Activated CD4-positive, CD25-positive, alpha-beta regulatory T cell treated with anti-CD3 and anti-CD28 coated beads, Interleukin-2, amount 50 U/mL, for 24 hours (primary cell): ENCODE results near the gene TAF6L.
"Not testable (repeated sequence)": the region's sequence is repeated elsewhere in the genome, so short reads cannot be mapped to it uniquely, and the experiment has no call there.

ENCODE experiments used
- ATAC-seq, 2 donors: fragments of 150-1000 bp; cut with Tn5 transposase; one replicate each; pipeline ENCODE4 v1.10.0; 2021; ENCODE audit warnings: mild to moderate bottlenecking in 1 of 2, moderate library complexity in 1 of 2

The TAF6L gene

DNA sequence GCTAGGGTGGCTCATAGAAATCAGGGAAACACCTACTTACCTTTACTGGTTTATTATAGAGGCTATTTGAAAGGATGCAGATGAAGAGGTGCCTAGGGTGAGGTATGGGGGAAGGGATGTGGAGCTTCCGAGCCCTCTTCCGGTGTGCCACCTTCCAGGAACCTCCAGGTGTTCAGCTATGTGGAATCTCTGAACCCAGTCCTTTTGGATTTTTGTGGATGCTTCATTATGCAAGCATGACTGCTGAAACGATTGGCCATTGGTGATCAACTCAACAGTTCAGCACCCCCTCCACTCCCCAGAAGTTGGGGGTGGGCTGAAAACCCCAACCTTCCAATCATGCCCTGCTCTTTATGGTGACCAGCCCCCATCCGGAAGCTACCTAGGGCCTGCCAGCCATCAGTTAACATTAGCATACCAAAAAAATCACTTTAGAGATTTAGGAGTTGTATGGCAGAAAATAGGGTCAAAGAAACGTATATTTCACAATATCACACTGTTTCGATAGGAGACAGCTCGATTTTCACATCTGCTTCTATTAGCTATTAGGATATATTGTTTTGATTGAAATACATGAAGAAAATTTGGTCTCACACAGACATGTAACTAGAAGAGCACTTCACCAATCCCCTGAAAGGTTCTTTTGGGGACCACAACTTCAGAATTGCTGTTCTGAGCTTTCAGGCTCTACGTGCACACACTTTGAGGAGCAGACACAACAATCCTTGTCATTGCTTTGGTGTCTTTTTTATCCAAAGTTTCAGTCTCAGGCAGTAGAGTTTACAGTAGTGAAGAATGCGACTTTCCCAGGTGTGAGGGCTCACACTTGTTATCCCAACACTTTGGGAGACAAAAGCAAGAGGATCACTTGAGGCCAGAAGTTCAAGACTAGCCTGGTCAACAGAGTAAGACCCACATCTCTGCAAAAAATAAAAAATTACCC lies 13.1 kb upstream of the TAF6L start:
- no peak for ATAC-seq

DNA sequence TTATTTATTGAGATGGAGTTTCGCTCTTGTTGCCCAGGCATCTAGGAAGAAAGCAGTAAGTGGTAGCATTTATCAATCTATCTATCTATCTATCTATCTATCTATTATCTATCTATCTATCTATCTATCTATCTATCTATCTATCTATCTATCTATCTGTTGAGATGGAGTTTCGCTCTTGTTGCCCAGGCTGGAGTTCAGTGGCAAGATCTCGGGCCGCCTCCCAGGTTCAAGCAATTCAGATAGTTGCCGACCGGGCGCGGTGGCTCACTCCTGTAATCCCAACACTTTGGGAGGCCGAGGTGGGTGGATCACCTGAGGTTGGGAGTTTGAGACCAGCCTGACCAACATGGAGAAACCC lies 10.3 kb upstream of the TAF6L start:
- not testable (repeated sequence) for ATAC-seq

DNA sequence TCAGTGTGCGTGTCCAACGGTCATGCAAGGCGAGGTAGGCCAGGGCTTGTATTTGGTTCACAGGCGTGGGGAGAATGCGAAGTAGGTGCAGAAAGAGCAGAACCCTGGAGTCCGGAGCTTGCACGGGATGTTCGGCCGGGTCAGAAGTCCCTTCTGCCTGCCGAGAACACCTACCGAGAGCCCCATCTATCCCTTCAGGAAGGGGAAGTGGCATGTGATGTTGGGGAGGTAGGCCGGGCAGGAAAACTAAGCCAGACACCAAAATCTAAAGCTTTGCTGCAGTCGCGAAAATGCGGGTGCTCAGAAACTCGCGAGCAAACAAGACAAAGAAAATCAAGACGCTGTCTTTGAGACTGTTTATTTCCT lies 435 bp upstream of the TAF6L start:
- ATAC-seq = no peak

DNA sequence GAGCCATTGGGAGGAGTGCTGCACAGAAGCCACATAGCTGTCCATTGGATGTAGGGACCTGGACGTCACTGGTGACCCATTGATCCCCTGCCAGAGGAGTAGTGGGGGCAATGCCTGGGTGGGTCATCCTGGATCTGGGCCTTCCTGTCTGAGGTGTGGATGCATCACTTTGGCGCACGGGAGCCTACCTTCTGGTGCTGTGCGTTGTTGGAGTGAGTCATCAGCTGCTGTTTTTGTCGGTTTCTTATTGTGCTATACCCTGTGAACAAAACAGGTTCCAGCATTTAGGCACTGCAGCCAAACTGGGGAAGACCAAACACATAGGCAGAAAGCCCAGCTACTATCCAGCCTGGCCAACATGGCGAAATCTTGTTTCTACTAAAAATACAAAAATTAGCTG lies 3.2 kb downstream of the TAF6L start:
- no peak for ATAC-seq

DNA sequence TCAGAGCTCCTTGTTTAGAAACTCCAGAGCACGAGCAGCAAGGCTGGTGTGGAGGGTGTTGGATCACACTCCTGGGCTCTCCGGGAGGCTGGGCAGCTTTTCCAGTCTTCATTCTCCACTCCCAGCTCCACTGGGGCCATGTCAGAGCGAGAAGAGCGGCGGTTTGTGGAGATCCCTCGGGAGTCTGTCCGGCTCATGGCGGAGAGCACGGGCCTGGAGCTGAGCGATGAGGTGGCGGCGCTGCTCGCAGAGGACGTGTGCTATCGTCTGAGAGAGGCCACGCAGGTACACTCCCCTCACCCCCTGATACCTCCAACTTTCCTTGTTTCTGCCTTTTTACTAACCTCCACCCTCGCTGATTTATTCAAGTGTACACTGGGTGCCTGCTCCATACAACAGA lies 4.5 kb downstream of the TAF6L start:
- no peak for ATAC-seq

DNA sequence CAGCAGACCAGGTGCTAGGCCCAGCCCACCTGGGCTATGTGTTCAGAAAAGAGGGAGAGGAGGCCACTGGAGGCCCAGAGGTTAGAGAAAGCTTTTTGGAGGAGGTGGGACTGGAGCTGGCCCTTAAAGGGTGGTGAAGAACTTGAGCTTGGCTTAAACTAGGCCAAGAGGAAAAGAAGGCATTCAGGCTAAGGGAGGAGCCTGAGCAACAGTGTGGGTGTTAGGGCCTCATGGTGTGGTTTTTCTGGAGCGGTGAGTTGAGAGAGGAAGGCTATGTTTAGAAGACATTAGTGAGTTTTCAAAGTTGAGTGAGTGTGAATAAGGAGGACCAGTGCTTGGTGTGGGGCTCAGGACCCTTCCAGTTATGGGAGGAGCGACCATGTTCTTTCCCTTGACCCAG lies 6.2 kb downstream of the TAF6L start:
- ATAC-seq = no peak

DNA sequence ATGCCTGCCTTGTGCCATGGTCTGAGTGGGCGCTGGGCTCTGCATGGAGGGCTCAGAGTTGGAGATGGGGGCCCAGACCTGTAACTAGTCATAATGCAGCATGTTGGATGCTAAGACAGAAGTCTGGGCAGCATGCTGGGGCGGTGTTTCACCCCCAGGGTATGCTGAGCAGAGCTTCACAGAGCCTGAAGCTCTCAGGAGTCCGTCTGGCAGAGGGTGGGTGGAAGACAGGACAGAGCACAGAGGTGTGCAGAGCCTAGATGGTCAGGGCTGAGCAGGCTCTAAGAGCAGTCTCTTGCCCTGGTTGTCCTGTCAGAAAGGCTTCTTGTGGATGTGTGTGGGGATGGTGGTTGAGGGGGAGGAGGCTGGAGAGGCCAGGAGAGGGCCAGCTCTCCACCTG lies 7.2 kb downstream of the TAF6L start:
- no peak for ATAC-seq

DNA sequence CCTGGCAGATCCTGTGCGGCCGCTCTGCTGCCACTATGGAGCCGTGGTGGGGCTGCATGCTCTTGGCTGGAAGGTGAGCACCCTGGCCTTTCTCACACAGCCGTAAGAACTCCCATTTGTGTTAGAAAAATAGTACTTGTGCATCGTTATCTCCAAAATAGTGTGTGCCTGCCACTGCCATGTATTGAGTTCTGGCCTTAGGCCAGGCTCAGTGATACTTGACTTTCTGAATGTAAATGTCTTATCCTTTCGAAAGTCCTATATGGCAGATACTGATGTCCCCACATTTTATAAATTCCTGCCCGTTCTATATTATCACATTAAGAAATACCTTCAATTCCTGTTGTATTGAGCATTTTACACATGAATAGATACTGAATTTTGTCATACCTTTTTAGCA lies 11.6 kb downstream of the TAF6L start:
- ATAC-seq = no peak

DNA sequence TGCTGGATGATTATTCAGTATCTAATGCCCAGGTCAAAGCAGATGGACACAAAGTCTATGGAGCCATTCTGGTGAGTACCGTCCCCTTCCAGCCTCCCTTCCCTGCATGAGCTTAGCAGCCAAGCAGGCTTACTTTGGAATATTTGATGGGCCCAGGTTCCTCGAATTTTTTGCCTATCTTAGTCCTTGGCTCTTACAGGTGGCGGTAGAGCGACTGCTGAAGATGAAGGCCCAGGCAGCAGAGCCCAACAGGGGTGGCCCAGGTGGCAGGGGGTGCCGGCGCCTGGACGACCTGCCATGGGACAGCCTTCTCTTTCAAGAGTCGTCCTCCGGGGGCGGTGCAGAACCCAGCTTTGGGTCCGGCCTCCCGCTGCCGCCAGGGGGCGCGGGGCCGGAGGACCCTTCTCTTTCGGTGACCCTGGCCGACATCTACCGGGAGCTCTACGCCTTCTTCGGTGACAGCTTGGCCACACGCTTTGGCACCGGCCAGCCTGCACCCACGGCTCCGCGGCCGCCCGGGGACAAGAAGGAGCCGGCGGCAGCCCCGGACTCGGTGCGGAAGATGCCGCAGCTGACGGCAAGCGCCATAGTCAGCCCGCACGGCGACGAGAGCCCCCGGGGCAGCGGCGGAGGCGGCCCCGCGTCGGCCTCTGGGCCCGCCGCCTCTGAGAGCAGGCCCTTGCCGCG lies 15.3 kb downstream of the TAF6L start:
- peak; percentile 75 to 76 for ATAC-seq

DNA sequence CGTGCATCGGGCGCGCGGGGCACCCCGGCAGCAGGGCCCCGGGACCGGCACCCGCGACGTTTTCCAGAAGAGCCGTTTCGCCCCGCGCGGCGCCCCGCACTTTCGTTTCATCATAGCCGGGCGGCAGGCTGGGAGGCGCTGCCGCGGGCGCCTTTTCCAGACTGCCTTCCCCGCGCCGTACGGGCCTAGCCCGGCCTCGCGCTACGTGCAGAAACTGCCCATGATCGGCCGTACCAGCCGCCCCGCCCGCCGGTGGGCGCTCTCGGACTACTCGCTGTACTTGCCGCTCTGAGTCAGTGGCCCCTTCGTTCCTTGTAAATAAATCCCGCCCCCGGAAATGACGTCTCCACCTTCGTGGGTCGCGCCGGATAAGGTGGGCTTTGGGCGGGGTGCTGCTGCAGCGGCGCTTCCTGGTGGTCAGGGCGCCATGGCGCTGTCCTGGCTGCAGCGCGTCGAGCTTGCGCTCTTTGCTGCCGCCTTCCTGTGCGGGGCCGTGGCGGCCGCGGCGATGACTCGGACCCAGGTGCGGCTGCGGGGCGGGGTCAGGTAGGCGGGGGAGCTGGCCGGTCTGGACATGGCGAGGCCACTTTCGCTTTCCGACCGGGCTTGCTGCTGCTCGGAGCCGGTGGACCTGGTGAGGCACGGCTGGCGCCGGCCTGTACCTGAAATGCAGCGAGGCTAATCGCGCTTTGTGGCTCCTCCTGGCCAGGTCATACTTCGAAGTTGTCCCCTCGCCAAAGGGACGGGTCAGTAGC lies 16.0 kb downstream of the TAF6L start, which contains the start of gene TMEM179B:
Gene TMEM179B, plus strand, starts transcription at position 398 of the 755 bp plus-strand sequence. Its CDS starts 30 bp downstream, at position 428.
- peak; percentile 81 to 82 for ATAC-seq

DNA sequence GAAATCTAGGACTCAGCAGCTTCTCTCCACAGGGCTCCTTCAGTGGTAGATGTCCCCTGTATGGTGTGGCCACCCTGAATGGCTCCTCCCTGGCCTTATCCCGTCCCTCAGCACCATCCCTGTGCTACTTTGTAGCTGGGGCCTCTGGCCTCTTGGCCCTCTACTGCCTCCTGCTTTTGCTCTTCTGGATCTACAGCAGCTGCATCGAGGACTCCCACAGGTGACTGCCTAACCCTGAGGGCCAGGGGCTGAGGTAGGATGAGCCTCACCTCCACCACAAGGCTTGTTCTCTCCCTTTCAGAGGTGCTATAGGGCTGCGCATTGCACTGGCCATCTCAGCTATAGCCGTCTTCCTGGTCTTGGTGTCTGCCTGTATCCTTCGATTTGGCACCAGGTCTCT lies 17.8 kb downstream of the TAF6L start:
- no peak for ATAC-seq

DNA sequence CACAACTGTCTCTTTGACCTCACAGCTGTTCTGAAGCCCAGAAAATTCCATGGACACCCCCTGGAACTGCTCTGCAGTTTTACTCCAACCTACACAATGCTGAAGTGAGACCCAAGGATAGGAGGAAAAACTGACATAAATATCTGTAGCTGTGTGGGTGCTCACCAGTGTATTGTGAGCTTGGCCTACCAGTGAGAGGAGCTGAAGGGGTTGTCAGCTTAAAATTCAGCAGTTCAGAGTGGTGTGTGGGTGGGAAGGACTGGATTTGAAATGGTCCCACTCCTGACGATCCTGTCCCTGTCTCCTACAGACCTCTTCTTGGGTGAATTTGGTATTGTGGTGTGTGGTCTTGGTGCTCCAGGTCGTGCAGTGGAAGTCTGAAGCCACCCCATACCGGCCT lies 18.4 kb downstream of the TAF6L start:
- ATAC-seq = no peak

DNA sequence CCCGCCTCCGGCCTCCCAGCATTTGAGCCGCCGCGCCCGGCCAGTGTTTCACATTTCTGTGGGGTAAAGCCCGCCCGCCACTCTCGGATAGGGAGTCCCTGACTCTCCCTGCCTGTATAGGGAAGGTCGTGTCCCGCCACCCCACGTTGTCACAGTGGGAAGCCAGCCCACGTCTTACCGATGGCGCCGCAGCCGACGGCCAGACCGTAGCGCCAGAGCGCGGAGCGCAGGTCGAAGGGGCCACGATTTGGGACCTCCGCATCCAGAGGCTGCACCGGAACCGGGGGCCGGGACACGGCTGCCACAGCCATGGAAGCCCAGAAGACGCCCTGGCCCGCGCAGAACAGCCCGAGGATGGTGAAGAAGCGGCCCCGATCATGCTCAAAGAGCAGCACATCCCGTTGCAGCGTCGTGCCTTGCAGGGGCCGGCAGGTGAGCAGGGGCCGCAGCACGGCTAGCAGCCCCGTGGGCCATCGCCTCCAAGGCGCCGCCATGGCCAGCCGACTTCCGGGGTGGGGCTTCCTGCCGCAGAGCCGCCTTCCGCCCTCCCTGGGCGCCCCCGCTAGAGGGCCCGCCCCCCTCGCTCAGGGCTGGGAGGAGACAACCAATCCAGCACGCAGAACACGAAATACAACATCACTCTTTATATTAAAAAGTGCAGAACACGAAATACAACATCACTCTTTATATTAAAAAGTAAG lies 20.5 kb downstream of the TAF6L start, which contains the start of gene TMEM223:
Gene TMEM223, minus strand, starts transcription at position 506 of the 701 bp plus-strand sequence. Its CDS starts 12 bp downstream, at position 494.
- ATAC-seq = peak; percentile 79 to 80

DNA sequence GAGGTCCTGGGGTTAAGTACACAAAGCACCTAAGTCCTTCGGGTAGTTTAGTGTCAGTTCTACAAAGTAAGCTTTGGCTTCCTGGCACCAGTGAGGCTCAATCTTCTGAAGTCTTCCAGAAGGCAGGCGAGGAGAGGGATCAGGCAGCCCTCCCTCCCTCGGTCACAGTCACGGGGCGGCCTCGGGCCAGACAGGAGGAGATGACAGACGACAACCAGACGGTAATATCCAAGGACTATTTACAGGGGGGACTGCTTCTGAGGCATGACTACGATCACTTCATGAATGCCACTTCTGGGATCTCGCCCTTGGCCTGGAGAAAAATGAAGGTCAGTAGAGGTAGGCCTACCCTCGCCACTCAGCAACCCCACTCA lies 21.0 kb downstream of the TAF6L start:
- ATAC-seq = no peak

DNA sequence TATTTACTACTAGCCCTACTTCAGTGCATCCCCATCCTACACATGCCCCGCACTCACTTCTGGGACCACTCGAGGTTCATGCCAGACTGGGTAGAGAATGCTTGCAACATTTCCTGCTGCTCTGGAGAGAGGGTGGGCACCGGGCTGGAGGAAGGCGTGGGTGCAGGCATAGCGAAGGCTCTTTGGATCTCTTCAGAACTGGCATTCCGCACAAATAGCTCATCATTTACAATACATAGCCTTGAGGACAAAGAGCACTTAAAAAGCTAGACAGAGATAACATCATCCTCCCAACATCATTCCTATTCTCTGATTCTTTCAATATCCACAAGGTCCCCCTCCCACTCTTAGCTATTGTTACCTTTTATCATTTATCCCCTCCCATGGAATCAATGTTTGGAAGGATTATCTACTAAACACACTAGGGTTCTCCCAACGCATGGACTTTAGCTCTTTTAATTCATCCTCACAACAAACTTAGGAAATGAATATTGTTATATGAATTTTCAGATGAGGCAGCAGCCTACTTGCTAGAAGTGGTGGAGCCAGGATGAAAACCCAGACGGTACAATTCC lies 23.1 kb downstream of the TAF6L start:
- no peak for ATAC-seq

DNA sequence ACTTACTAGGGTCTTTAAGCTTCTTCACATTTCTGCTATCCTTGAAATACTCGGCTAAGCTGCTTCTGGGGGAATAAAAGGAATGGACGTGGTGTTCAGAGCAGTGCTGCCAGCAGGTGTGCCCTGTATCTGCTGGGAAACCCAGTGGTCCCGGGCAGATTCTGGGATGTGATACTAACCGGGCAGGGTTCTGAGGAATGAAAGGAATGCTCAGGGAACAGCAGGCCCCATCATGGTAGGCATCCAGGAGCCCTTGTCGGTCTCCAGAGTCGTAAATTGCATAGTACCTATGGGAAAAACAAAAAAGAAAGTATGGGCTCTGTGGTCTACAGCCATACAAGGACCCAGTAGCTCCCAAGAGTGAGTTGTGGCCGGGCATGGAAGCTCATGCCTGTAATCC lies 25.1 kb downstream of the TAF6L start:
- ATAC-seq = no peak

DNA sequence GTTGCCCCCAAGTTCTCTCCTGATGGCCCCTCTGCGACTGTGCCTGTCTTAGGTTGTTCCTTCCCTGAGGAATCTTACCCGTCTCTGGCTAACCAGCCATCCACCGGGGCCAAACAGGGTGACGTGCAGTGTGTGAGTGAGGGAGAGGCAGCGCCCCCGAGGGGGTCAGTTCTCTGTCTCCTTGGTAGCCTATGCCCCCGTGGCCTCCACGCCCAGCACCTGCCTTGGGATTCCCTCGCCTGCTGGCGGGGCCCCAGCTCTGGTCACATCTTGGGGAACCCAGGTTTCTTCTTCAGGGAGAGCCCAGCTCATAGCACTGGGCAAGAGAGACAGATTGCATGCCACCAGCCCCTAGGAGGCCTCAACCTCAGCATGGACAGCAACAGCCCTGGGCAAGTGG lies 28.3 kb downstream of the TAF6L start:
- ATAC-seq = no peak

DNA sequence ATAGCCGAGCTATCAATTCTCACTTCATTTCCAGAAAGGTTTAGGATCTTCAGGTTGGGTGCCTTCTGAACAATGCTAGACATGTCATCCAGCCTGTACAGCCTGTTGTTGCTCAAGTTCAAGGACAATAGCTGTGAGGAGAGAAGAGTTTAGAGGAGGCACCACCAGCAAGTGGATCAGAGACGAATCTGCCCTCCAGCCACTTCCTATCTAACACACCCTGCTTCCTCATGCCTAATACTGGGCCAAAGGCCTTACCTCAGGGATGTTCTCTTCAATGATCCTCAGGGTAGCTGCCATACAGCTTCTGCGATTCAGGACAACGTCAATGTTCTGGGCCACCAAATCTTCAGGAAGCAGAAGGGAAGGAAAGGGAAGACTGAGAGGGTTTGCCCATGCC lies 29.9 kb downstream of the TAF6L start:
- ATAC-seq = no peak

DNA sequence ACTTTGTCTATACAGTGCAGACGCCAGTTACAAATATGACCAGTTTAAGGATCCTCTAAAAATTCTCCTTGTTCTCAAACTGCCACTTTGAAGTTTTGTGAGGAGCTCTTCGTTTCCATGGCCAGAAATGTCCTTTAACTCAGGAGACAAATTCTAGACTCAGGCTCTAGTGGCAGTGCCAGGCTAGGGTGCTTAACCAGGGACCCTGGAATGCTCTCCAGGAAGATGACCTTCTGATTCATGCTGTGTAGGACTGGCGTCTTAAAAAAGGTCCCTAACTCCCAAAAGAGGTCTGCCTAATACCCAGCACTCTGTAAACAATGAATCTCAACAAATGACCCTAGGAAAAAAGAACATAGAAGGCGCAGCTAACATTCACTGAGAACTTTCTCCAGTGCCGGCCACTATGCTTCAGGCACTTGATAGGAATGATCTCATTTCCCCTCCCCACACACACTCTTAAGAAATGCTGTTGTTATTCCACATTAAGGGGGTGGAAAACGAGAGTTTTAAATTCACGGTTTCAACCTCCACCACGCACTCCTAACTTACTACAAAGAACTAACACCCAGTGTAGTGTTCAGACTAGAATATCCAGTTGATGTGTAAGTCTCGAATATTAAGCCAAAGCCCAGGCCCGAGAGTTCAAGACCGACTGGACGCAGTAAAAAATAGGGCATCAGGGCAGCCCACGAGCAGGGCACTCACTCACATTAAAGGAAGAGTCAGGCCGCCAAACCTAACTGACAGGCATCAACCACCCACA lies 33.3 kb downstream of the TAF6L start:
- peak; percentile 22 to 47 for ATAC-seq

DNA sequence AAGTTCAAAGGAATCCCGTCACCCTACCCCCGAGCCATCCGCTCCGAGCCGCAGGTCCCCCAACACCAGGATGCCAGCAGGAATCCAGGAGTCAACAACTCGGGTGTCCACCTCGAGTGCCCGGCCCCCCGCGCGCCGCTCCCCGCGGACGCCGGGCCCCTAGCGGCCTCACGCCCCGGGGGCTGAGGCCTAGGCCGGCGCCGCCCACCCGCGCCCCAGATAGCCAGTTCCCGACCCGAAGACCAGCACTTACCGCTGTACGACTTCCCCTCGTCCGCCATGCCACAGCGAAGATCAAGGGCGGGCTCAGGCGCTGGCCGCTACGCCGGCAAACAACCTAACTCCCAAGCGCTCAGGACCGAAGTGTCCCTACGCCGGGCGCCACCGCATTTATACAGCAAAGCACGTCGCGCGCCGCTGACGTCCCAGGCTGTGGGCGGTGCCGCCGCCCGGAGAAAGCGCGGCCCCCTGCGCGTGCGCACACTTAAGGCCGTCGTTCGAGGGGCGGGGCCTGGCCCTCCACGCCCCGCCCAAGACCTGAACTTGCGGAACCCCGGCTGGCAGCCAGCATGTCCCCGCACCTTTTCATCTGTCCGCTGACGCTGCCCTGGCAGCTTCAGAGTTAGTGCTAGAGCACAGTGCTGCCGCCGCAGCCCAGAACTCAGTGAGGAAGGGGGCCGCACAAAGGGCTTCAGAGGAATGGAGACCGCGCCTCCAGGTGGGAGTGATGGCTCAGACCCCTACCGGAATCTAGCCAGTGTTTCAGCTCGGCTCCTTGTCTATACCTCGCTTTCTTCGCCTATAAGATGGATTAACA lies 34.1 kb downstream of the TAF6L start, which contains the start of gene NXF1:
Gene NXF1, minus strand, starts transcription at position 365 of the 817 bp plus-strand sequence. Its CDS starts 84 bp downstream, at position 281.
- ATAC-seq = peak; percentile 77 to 84
